ENCODE results near the gene DUSP19. TPM values are rescaled to one million over a fixed set of nuclear protein-coding genes. Genes with fewer than 3 reads are reported as not detected.

Gene DUSP19
- total RNA-seq, 1 experiment from 2014 or later, result 1.8 TPM

- no peaks in the 10 kb centered on the region for H3K79me2 ChIP-seq (ENCODE audit: insufficient read depth, low read length)
- no peak overlapping the region for H3K27ac ChIP-seq (ENCODE audit: insufficient read length, low read depth, low read length)
- Mint-ChIP-seq H3K4me1 (peaks cover 11 to 12% of the 10 kb centered on the region in 2 experiments), H3K27me3 (ENCODE audit: low read depth) (no peaks in the 10 kb centered on the region), H3K4me3 (no peak overlapping the region), H3K27ac (no peak overlapping the region), H3K36me3 (ENCODE audit: insufficient read depth in 1 of 3, low read depth in 3 of 3) (peaks cover 0 to 2% (median 0%) of the 10 kb centered on the region in 3 experiments; a peak in 2 of 7 replicates), H3K9me3 (no peaks in the 10 kb centered on the region)
- no peaks in the 10 kb centered on the region for H3K9me3 ChIP-seq (ENCODE audit: control insufficient read depth, low read depth, low read length)
- no peak overlapping the region for H3K9ac ChIP-seq (ENCODE audit: extremely low read depth, insufficient read length, low read length)
- H2BK5ac ChIP-seq (ENCODE audit: insufficient read length, low read length), result no peak overlapping the region
- no peak overlapping the region for H2BK20ac ChIP-seq (ENCODE audit: low read depth, low read length, poor library complexity, severe bottlenecking)
- H3K56ac ChIP-seq (ENCODE audit: insufficient read length, low read depth, low read length), result no peak overlapping the region
- no peaks in the 10 kb centered on the region for H4K20me1 ChIP-seq (ENCODE audit: control insufficient read depth, insufficient read depth, insufficient read length)
- no peak overlapping the region for H3K23ac ChIP-seq (ENCODE audit: insufficient read length, low read depth, low read length)
- H3K23me2 ChIP-seq (ENCODE audit: insufficient read length, low read depth, low read length, poor library complexity, severe bottlenecking), result no peaks in the 10 kb centered on the region
- H4K5ac ChIP-seq (ENCODE audit: insufficient read length, low read depth, low read length), result no peak overlapping the region
- no peak overlapping the region for H3K4ac ChIP-seq (ENCODE audit: low read depth, low read length)
- H3K4me2 ChIP-seq (ENCODE audit: insufficient read depth, insufficient read length, low read length), result no peak overlapping the region
- H2BK120ac ChIP-seq (ENCODE audit: low read depth, low read length, poor library complexity, severe bottlenecking), result no peak overlapping the region
- H3K14ac ChIP-seq (ENCODE audit: insufficient read depth, low read length), result no peak overlapping the region
- H4K8ac ChIP-seq (replicated peaks; ENCODE audit: insufficient read length, low read depth, low read length), result no peak overlapping the region
- DNase-seq, result no peak
- no peak overlapping the region for H3K18ac ChIP-seq (ENCODE audit: insufficient read length, low read depth, low read length)
- no CpG with 5 or more reads among the region's 7 CpGs for WGBS (ENCODE audit: extremely low coverage, insufficient read length, low lambda C conversion rate)
- no peaks in the 10 kb centered on the region for H3K79me1 ChIP-seq (ENCODE audit: insufficient read depth, low read depth, low read length, poor library complexity, severe bottlenecking)
- H2AK5ac ChIP-seq (ENCODE audit: insufficient read length, low read length), result no peak overlapping the region
- no peak overlapping the region for H3T11ph ChIP-seq (ENCODE audit: low read length)
- H4K91ac ChIP-seq (ENCODE audit: insufficient read length, low read depth, low read length), result no peak overlapping the region
- H2BK12ac ChIP-seq (ENCODE audit: insufficient read length, low read depth, low read length), result no peak overlapping the region
- no peak overlapping the region for H2BK15ac ChIP-seq (ENCODE audit: low read depth, low read length)
- H3K27me3 ChIP-seq (ENCODE audit: insufficient read depth, low read length), result no peaks in the 10 kb centered on the region
- no peaks in the 10 kb centered on the region; the same call in 1 of the 2 replicates for H3K4me1 ChIP-seq (ENCODE audit: insufficient read depth, low read length)
- TF ChIP-seq CTCF (conservative IDR thresholded peaks at IDR 0.05), result no peak
- no peak overlapping the region for H2AFZ ChIP-seq (ENCODE audit: low read length)
These were observed 12.9 kb downstream of the DUSP19 start for GRCh38 chr2:183091318-183091953.
